ENCODE measurements around the gene HSD17B1. TPM values are rescaled to one million over a fixed set of nuclear protein-coding genes. Genes with fewer than 3 reads are reported as not detected.

The HSD17B1 gene
- total and polyA plus RNA-seq, 2 donors (not counting 3 experiments of a cell fraction or from before 2014, with no cell fraction given), result 0.22 to 1.0 TPM

- DNase-seq (ENCODE audit: low read depth, low spot score) (no peak), FAIRE-seq (no peak)
- intact Hi-C loops (cut with micrococcal nuclease), result loop anchor here (10.0 kb wide), 2 partner anchors 388 to 498 kb away; partner anchors contain the start of gene NKIRAS2
- H3K4me1 ChIP-seq (ENCODE audit: control insufficient read depth, extremely low read depth, insufficient read depth, low read length), result peaks cover 59% of the 10 kb centered on the region
- dilution Hi-C loops (cut with MboI; ENCODE audit: extremely low pct_ligation_motif_present, low sequenced_read_pairs), result loop anchor here (25.0 kb wide), 1 partner anchor 186 kb away; no protein-coding TSS in a partner anchor
- H4K20me1 ChIP-seq (replicated peaks; ENCODE audit: control insufficient read depth, extremely low read depth, insufficient read depth, low read length), result no peaks in the 10 kb centered on the region
- H3K4me2 ChIP-seq (ENCODE audit: insufficient read depth, low read length), result no peak overlapping the region
- no peaks in the 10 kb centered on the region for H3K36me3 ChIP-seq (ENCODE audit: control insufficient read depth in 2 of 2, extremely low read depth in 1 of 2, insufficient read depth in 2 of 2, low read length in 2 of 2)
- H3K79me2 ChIP-seq (ENCODE audit: control insufficient read depth, insufficient read depth, low read length), result no peaks in the 10 kb centered on the region
- ChIA-PET POLR2A (no interaction called here), CTCF (no interaction called here)
- no peak overlapping the region for H3K9ac ChIP-seq (replicated peaks; ENCODE audit: extremely low read depth, insufficient read depth, low read length)
- H3K27ac ChIP-seq (ENCODE audit: insufficient read depth, low read depth, low read length), result peak overlapping the region; percentile 100
- no peak for TF ChIP-seq GATA2 (IDR thresholded peaks at IDR 0.05; ENCODE audit: insufficient read depth, insufficient read length, low read depth, low read length)
- TF ChIP-seq JUN (IDR thresholded peaks at IDR 0.05; ENCODE audit: borderline replicate concordance, insufficient read depth, insufficient read length, low read depth), result no peak
- no peak for TF ChIP-seq MYC (IDR thresholded peaks at IDR 0.05; ENCODE audit: low read depth, low read length)
- TF ChIP-seq POLR2A (IDR thresholded peaks at IDR 0.05; ENCODE audit: low read depth, low read length), result no peak
- no peak for TF ChIP-seq FOS (IDR thresholded peaks at IDR 0.05; ENCODE audit: borderline replicate concordance, insufficient read depth, low read length)
- no peak for TF ChIP-seq EZH2 (IDR thresholded peaks at IDR 0.05; ENCODE audit: borderline replicate concordance, low read depth, low read length, severe bottlenecking)
- no peak for TF ChIP-seq POLR2AphosphoS5 (IDR thresholded peaks at IDR 0.05; ENCODE audit: insufficient read depth, low read depth, low read length)
- TF ChIP-seq MAX (IDR thresholded peaks at IDR 0.05; ENCODE audit: insufficient read depth, insufficient read length), result no peak
- TF ChIP-seq, protein P1, sequence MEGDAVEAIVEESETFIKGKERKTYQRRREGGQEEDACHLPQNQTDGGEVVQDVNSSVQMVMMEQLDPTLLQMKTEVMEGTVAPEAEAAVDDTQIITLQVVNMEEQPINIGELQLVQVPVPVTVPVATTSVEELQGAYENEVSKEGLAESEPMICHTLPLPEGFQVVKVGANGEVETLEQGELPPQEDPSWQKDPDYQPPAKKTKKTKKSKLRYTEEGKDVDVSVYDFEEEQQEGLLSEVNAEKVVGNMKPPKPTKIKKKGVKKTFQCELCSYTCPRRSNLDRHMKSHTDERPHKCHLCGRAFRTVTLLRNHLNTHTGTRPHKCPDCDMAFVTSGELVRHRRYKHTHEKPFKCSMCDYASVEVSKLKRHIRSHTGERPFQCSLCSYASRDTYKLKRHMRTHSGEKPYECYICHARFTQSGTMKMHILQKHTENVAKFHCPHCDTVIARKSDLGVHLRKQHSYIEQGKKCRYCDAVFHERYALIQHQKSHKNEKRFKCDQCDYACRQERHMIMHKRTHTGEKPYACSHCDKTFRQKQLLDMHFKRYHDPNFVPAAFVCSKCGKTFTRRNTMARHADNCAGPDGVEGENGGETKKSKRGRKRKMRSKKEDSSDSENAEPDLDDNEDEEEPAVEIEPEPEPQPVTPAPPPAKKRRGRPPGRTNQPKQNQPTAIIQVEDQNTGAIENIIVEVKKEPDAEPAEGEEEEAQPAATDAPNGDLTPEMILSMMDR (IDR thresholded peaks at IDR 0.05; ENCODE audit: extremely low read depth in 1 of 2, insufficient read depth in 1 of 2, low read depth in 1 of 2, low read length in 2 of 2), result no peak
- no peak overlapping the region for H2AFZ ChIP-seq (ENCODE audit: low read depth, low read length)
- no TSS peak for BruUV-seq (replicated peaks)
- H3K27me3 ChIP-seq (ENCODE audit: control insufficient read depth in 2 of 2, insufficient read depth in 2 of 2, low read length in 2 of 2), result no peaks in the 10 kb centered on the region
- H3K9me1 ChIP-seq (replicated peaks; ENCODE audit: control insufficient read depth, extremely low read depth, insufficient read depth, low read length), result no peaks in the 10 kb centered on the region
- H3K4me3 ChIP-seq (replicated peaks in 1 of 3; ENCODE audit: insufficient read depth in 1 of 3, low read depth in 1 of 3, low read length in 3 of 3), result no peak overlapping the region
- H3K9me3 ChIP-seq (replicated peaks; ENCODE audit: control insufficient read depth, insufficient read depth, low read length), result no peaks in the 10 kb centered on the region
These were observed 29.9 kb upstream of the HSD17B1 start for GRCh38 chr17:42522798-42523278.
